ENCODE data around the gene ARMCX4. TPM values are rescaled to one million over a fixed set of nuclear protein-coding genes. Genes with fewer than 3 reads are reported as not detected.

ARMCX4 gene
- total and polyA plus RNA-seq, 9 donors = 17.3 to 47.5 (median 27.6) TPM

DNA sequence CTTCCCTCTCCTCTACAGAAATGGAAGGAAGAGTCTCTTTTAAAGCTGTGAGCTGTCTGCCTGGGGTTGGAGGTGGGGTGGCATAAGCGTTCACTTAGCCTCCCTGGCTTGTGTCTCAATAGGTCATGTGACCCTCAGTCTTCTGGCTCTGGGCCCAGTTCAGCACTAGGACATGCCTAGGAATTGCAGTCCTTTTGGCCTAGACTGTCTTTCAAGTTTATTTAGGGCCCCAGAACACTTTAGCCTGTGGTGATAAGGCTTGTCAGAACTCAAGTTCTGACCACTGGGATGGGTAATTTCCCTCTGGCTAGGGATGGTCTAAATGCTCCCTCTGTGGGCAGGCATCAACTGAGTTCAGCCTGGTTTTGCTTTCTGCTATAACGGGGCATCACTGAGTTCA lies 34.3 kb upstream of the ARMCX4 start:
- WGBS, 3 donors = 42 to 56% (median 50%) methylated on average over 2 of the region's 2 CpGs
- Histone ChIP-seq H3K27ac (no peak overlapping the region), H3K27me3 (no peaks in the 10 kb centered on the region), H3K36me3 (no peaks in the 10 kb centered on the region), H3K9me3 (no peaks in the 10 kb centered on the region), H3K4me1 (ENCODE audit: insufficient read depth) (no peaks in the 10 kb centered on the region), H3K4me3 (no peak overlapping the region)
- TF ChIP-seq POLR2A (IDR thresholded peaks at IDR 0.05) (no peak), EP300 (IDR thresholded peaks at IDR 0.05) (no peak)
- TF ChIP-seq, protein P1, sequence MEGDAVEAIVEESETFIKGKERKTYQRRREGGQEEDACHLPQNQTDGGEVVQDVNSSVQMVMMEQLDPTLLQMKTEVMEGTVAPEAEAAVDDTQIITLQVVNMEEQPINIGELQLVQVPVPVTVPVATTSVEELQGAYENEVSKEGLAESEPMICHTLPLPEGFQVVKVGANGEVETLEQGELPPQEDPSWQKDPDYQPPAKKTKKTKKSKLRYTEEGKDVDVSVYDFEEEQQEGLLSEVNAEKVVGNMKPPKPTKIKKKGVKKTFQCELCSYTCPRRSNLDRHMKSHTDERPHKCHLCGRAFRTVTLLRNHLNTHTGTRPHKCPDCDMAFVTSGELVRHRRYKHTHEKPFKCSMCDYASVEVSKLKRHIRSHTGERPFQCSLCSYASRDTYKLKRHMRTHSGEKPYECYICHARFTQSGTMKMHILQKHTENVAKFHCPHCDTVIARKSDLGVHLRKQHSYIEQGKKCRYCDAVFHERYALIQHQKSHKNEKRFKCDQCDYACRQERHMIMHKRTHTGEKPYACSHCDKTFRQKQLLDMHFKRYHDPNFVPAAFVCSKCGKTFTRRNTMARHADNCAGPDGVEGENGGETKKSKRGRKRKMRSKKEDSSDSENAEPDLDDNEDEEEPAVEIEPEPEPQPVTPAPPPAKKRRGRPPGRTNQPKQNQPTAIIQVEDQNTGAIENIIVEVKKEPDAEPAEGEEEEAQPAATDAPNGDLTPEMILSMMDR (IDR thresholded peaks at IDR 0.05) = no peak
- peak in 1 of 5 donors; percentile 58 for DNase-seq
- intact Hi-C loops (cut with DNase I) = no loop called here

DNA sequence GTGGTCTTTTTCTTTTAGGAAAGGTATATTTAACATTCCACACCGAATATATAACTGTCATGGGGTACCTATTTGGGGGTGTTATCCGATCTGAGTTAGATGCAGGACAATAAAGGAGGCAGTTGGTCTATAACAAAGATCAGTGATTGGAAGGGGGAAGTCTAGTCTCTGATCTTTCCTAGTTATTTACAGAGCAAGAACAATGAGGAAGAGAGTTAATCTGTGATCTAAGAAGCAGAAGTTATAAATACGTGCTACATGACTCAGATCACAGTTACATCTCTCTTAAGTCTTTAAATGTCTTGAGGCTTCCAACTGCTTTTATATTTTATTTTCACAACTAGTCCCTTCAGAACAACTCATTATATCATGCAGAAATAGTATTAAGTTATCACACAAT lies 33.2 kb upstream of the ARMCX4 start:
- DNase-seq = no peak
- H3K36me3 ChIP-seq = no peaks in the 10 kb centered on the region
- no peaks in the 10 kb centered on the region for H3K4me1 ChIP-seq (ENCODE audit: insufficient read depth)
- WGBS, 3 donors = 66 to 71% (median 70%) methylated on average over 3 of the region's 3 CpGs
- H3K9me3 ChIP-seq = no peaks in the 10 kb centered on the region
- intact Hi-C loops (cut with DNase I) = no loop called here
- TF ChIP-seq EP300 (IDR thresholded peaks at IDR 0.05) (no peak), POLR2A (IDR thresholded peaks at IDR 0.05) (no peak)
- TF ChIP-seq, protein P1 (IDR thresholded peaks at IDR 0.05) = no peak
- H3K27me3 ChIP-seq = no peaks in the 10 kb centered on the region
- no peak overlapping the region for H3K27ac ChIP-seq
- no peak overlapping the region for H3K4me3 ChIP-seq

DNA sequence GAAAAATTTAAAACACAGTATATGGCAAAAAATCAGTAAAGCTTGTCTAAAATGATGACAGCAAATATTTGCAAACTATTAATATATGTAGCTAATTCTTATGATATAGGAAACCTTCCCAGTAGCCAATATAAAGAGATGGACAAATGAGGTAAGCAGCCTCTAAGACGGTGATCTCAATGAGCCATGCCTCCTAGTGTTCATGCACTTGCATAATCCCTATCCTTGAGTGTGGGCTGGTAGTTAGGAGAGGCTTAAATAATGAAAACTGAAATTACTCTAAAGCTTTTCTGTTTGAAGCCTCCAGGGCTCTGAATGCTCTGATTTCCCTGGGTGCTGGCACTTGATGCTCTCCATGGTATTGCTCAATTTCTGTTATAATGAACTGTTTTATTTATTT lies 24.6 kb upstream of the ARMCX4 start:
- WGBS, 3 donors = 43 to 59% (median 57%) methylated on average over 1 of the region's 1 CpG
- Histone ChIP-seq H3K27me3 (no peaks in the 10 kb centered on the region), H3K9me3 (no peaks in the 10 kb centered on the region), H3K27ac (no peak overlapping the region), H3K4me3 (no peak overlapping the region), H3K36me3 (no peaks in the 10 kb centered on the region), H3K4me1 (ENCODE audit: insufficient read depth) (no peaks in the 10 kb centered on the region)
- TF ChIP-seq, protein P1 (IDR thresholded peaks at IDR 0.05) = no peak
- TF ChIP-seq POLR2A (IDR thresholded peaks at IDR 0.05) (no peak), EP300 (IDR thresholded peaks at IDR 0.05) (no peak)
- no peak for DNase-seq
- intact Hi-C loops (cut with DNase I) = no loop called here

DNA sequence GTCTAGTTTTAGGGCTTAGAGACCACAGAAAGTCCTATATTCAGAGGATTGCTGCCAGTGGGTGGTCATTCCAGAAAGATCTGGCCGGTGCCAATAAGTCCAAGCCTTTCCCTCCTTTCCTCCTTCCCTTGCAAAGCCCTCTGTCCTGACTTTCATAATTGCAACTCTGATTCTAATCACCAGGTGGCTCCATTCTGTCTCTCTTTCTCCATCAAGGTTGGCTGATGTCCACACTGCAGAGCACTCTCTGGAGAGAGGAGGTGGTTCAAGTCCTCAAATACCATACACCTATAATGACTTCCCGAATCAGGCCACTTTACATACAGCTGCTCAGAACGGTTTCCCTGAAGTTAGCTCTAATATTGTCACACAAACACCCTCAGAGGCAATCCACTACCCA lies 22.4 kb upstream of the ARMCX4 start:
- no peaks in the 10 kb centered on the region for H3K4me1 ChIP-seq (ENCODE audit: insufficient read depth)
- H3K27ac ChIP-seq = no peak overlapping the region
- TF ChIP-seq EP300 (IDR thresholded peaks at IDR 0.05) (no peak), POLR2A (IDR thresholded peaks at IDR 0.05) (no peak)
- TF ChIP-seq, protein P1 (IDR thresholded peaks at IDR 0.05) = no peak
- 52 to 61% (median 53%) methylated on average over 3 of the region's 3 CpGs for WGBS, 3 donors
- no peaks in the 10 kb centered on the region for H3K36me3 ChIP-seq
- H3K4me3 ChIP-seq = no peak overlapping the region
- H3K9me3 ChIP-seq = no peaks in the 10 kb centered on the region
- DNase-seq = no peak
- intact Hi-C loops (cut with DNase I) = no loop called here
- H3K27me3 ChIP-seq = no peaks in the 10 kb centered on the region

DNA sequence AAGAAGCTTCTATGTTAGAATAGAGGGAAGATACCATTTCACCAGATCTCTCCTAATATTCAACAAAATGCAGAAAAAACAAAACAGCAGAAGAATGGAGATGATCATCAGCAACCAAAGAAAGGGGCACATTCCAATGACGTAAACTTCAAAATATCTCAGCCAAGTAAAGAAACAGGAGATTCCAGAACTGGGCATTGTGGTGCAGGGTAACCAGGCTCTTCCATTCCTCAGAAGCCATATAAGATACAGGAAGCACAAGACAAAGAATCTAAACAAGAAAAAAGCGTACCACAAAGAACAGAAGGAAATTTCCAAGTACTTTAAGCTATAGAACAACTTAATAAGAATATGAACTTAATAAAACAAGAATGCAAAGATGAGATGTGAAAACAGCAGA lies 6.9 kb upstream of the ARMCX4 start:
- TF ChIP-seq EP300 (IDR thresholded peaks at IDR 0.05) (no peak), POLR2A (IDR thresholded peaks at IDR 0.05) (no peak)
- TF ChIP-seq, protein P1 (IDR thresholded peaks at IDR 0.05) = no peak
- H3K4me3 ChIP-seq = no peak overlapping the region
- no peaks in the 10 kb centered on the region for H3K9me3 ChIP-seq
- H3K36me3 ChIP-seq = no peaks in the 10 kb centered on the region
- intact Hi-C loops (cut with DNase I) = no loop called here
- no peaks in the 10 kb centered on the region for H3K27me3 ChIP-seq
- 45 to 66% (median 58%) methylated on average over 2 of the region's 2 CpGs for WGBS, 3 donors
- no peak overlapping the region for H3K27ac ChIP-seq
- DNase-seq = no peak
- peaks cover 2% of the 10 kb centered on the region for H3K4me1 ChIP-seq (ENCODE audit: insufficient read depth)
